ENCODE results near the gene FPR1.

The FPR1 gene

GRCh38 chr19:51710163-51710562 is 41.5 kb downstream of the FPR1 start:
- peak in 1 of 10 donors; percentile 2 for DNase-seq
- intact Hi-C loops (cut with DNase I): no loop called here

GRCh38 chr19:51709575-51709974 is 42.1 kb downstream of the FPR1 start:
- intact Hi-C loops (cut with DNase I): no loop called here
- peak in 2 of 10 donors; percentile 16 to 57 for DNase-seq

- DNase-seq: peak in 1 of 10 donors; percentile 55
- intact Hi-C loops (cut with DNase I): no loop called here
These were observed 42.9 kb downstream of the FPR1 start for GRCh38 chr19:51708811-51709210.

GRCh38 chr19:51706885-51707284 is 44.8 kb downstream of the FPR1 start:
- intact Hi-C loops (cut with DNase I): no loop called here

GRCh38 chr19:51706296-51706695 is 45.4 kb downstream of the FPR1 start:
- intact Hi-C loops (cut with DNase I): no loop called here
- DNase-seq: peak in 1 of 10 donors; percentile 30

More at GRCh38 chr19:51706885-51707284, 44.8 kb downstream of the FPR1 start:
- peak in 1 of 10 donors; percentile 9 for DNase-seq

- intact Hi-C loops (cut with DNase I): loop anchor here (1.0 kb wide), 1 partner anchor 15 kb away; no protein-coding TSS in a partner anchor
- peak in 1 of 10 donors; percentile 19 for DNase-seq
These were observed 47.1 kb downstream of the FPR1 start for GRCh38 chr19:51704626-51705025.

GRCh38 chr19:51703575-51704515 is 47.8 kb downstream of the FPR1 start:
- intact Hi-C loops (cut with DNase I): loop anchor here (1.0 kb wide), 1 partner anchor 15 kb away; no protein-coding TSS in a partner anchor
- DNase-seq: peak; percentile 85 to 99 (median 93)

GRCh38 chr19:51702825-51703574 is 48.7 kb downstream of the FPR1 start:
- intact Hi-C loops (cut with DNase I): no loop called here
- peak in 3 of 10 donors; percentile 83 to 87 (median 87) for DNase-seq

GRCh38 chr19:51702103-51702824 is 49.4 kb downstream of the FPR1 start:
- peak; percentile 49 to 92 (median 64) for DNase-seq
- intact Hi-C loops (cut with DNase I): no loop called here

- intact Hi-C loops (cut with DNase I): no loop called here
- DNase-seq: peak in 1 of 10 donors; percentile 51
These were observed 50.1 kb downstream of the FPR1 start for GRCh38 chr19:51701468-51702100.

GRCh38 chr19:51699170-51699569 is 52.5 kb downstream of the FPR1 start:
- intact Hi-C loops (cut with DNase I): no loop called here
- DNase-seq: no peak

GRCh38 chr19:51698296-51698695 is 53.4 kb downstream of the FPR1 start:
- intact Hi-C loops (cut with DNase I): no loop called here
- DNase-seq: peak in 1 of 10 donors; percentile 23

- intact Hi-C loops (cut with DNase I): no loop called here
- peak in 1 of 10 donors; percentile 16 for DNase-seq
These were observed 54.4 kb downstream of the FPR1 start for GRCh38 chr19:51697169-51697776.

- intact Hi-C loops (cut with DNase I): no loop called here
- DNase-seq: peak in 1 of 10 donors; percentile 23
These were observed 55.1 kb downstream of the FPR1 start for GRCh38 chr19:51696606-51697005.
